HG03025 (cell line): ENCODE measurements around the gene TDRKH.
"Not testable (repeated sequence)": the region's sequence is repeated elsewhere in the genome, so short reads cannot be mapped to it uniquely, and the experiment has no call there.

Experiments used
- ATAC-seq: cut with Tn5 transposase; IDR thresholded peaks from one replicate; pipeline ENCODE4 v1.9.1; 2021; ENCODE audit warnings: mild to moderate bottlenecking, moderate library complexity; ENCODE audit not compliant: unreplicated experiment, low FRiP score

TDRKH gene

DNA sequence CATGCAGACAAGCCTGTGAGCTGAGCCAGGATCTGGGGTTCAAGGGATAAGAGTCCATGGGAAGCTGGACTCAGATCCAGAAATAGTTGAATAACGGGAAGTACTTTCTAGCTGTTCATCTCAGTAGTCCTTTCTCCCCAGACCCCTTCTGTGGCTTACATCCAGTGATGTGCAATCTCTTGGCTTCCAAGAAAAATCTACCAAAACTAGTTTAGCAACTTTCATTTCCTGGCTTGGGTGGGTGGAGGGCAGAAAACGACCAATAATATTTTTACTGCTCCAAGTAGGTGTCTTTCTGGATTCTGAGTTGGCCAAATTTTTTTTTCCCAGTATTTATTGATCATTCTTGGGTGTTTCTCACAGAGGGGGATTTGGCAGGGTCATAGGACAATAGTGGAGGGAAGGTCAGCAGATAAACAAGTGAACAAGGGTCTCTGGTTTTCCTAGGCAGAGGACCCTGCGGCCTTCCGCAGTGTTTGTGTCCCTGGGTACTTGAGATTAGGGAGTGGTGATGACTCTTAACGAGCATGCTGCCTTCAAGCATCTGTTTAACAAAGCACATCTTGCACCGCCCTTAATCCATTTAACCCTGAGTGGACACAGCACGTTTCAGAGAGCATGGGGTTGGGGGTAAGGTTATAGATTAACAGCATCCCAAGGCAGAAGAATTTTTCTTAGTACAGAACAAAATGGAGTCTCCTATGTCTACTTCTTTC is 21.8 kb downstream of the TDRKH start:
- ATAC-seq, result not testable (repeated sequence)

DNA sequence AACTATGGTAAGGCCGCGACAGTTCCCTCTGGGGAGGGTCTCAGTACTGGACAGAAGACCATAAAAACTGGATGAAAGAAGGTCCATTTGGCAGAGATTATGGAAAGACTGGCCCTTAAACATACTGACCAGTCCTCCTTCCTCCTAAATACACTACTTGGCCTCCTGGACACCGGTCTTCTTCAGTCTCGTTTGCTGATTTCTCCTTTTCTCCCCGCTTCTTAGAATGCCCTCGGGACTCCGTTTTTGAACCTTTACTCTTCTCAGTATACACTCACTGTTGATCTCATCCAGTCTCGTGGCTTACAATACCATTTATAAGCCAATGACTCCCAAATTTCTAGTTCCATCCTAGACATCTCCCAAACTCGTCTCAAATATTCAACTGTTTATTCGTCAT is 26.3 kb downstream of the TDRKH start:
- ATAC-seq, result no peak

DNA sequence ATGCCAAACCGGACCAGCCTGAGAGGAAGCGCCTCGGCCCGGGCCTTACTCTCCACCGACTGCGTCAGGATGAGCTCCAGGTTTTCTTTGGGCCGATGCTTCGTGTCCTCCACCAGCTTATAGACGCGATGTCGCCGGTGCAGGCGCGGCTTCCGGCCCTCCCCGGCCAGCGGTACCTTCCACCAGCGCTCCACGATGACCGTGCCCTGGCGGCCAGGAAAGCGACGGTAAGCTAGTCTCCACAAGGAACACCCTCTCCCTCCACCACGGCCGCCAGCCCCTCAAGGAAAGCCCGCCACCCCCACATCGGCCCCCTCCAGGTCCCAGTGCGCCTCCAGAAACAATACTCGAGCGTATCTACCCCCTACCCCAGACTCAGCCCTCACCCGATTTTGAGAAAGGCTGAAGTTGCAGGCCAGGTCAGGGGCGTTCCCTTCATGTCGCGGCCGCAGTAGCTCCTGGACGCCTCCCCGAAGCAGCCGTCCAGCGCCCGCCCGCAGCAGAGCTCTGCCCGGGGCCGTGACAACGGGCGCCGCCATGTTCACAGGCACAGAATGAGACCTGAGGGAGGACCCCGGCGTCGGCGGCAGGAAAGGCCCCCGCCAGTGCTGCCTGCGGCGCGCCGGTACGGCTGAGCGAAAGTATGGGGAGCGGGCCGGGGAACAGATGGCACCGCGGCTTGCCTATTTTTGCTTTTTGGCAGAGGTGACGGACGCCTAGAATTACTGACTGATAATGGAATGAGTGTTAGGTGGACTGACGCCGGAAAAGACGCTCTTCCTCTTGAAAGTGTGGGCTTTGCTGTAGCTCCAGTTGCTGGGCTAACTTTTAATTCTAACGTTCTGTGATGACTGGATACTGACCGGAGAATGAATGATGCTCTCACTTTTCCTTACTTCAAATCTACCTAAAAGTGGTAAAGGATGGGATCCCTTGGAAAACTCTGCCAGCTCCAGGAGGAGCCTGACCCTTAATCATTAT is 27.1 kb downstream of the TDRKH start, which contains the start of gene MRPL9:
MRPL9 (minus strand) TSS at position 556 of the 981 bp plus-strand sequence; CDS start at position 539, 17 bp downstream.
- no peak for ATAC-seq

GRCh38 chr1:151760597-151761385 is 29.5 kb downstream of the TDRKH start:
- ATAC-seq, result no peak

DNA sequence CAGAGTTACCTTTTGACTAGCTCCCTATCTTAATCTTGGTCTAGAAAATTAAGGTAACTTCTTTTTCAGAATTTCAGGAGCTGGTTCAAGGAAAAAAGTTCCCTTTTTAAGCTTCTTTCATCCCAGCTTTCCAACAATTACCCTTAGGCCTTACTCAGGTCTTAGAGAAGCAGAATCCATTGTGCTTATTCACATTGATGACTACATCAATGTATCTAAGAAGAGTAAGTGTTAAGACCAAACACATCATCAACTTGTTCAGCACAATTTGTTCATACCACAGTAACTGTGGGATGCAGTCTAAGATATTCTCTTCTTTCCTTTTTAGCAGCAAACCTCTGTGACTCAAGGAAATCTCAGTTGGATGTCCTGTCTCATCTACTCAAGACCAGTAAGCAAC is 31.1 kb downstream of the TDRKH start:
- no peak for ATAC-seq

DNA sequence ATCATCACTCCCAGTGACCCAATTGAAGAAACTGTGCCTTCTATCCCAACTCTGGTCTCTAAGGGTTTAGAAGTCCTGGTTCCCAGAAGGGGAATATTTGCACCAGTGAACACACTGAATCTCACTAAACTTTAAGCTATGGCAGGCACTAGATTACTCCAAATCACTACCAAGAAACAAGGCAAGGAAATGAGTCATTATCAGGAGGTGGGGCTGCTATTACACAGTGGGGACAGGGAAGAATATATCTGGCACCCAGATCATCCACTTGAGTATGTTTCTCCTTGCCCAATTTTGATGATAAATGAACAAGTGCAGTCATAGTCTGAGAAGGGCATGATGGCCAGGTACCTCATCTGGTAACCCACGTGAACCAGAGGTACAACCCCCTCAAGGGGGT is 34.0 kb downstream of the TDRKH start:
- ATAC-seq, result no peak

- ATAC-seq, result no peak
These were observed 48.8 kb downstream of the TDRKH start for GRCh38 chr1:151741516-151741915.

GRCh38 chr1:151739590-151740355 is 50.5 kb downstream of the TDRKH start:
- no peak for ATAC-seq

- no peak for ATAC-seq
These were observed 52.8 kb downstream of the TDRKH start for GRCh38 chr1:151737479-151737878.

DNA sequence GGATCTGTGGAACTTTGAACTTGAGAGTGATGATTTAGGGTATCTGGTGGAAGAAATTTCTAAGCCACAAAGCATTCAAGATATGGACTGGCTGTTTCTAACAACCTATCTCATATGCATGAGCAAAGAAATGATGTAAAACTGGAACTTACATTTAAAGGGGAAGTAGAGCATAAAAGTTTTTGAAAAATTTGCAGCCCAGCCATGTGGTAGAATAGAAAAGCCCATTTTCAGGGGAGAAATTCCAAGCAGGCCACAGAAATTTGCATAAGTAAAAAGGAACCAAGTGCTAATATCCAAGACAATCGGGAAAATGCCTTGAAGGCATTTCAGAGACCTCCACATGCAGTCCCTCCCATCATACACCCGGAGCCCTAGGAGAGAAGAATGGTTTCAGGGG is 53.3 kb downstream of the TDRKH start:
- ATAC-seq, result no peak

DNA sequence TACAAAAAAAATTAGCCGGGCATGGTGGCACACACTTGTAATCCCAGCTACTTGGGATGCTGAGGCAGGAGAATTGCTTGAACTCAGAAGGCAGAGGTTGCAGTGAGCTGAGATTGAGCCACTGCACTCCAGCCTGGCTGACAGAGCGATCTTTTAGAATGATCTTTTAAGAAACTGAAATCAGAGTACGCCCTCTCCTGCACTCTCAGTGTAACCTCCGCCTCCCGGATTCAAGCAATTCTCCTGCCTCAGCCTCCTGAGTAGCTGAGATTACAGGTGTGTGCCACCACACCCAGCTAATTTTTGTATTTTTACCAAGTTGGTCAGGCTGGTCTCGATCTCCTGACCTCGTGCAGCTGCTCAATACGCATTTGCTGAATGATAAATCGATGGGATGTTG is 56.3 kb downstream of the TDRKH start:
- ATAC-seq, result not testable (repeated sequence)

- ATAC-seq, result no peak
These were observed 57.2 kb downstream of the TDRKH start for GRCh38 chr1:151733126-151733525.

DNA sequence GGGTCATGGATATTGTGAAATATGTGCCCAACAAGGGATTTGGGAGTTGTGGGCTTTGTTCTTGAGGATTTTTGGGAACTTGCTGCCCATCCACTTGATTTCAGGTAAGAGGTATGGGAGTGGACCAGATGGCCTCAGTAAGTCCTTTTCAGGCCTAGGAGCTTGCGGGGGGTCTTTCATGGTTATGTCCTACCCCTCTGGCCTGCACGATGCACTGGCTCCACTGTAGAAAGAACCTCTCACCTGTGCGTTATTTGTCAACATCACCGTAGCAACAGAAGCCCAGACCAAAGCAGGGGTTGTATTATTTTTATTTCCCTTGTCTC is 60.4 kb downstream of the TDRKH start:
- no peak for ATAC-seq

DNA sequence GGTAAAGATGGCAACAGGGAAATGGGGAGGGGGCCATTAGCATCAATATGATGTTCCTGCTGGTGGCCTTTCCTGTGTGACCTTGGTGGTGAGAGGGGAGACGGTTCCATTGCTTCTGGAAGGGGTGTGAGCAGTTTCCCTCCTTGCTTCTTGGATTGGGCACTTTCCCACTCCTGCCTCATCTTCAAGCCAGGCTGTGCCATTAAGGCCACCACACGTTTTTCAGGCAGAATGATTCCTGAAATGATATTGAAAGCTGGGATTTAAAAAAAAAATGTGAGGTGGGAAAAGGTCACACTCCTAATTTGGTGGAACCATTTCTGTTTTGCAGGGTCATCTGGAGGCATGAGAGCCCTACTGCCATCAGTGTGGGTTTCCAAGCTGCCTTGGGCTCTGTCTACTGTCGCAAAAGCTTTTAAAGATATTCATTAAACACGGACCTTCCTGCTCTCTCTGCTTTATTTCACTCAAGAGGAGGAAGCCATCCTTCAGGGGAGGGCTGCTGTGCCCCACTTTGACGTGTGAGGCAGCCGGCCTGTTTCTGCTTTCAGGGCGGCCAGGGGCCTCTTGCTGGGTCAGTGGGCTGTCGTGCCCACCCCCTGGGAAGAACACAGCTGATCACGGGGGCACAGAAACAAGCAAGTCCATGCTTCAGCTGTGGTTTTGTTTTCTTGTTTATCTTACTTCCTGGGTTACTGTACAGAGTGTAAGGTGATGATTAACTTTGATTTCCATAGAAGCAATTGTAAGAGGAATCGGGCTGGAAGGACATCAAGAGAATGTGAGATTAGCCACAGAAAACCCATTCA is 60.9 kb downstream of the TDRKH start:
- no peak for ATAC-seq

- ATAC-seq, result no peak
These were observed 61.9 kb downstream of the TDRKH start for GRCh38 chr1:151728151-151729054.

- ATAC-seq, result no peak
These were observed 66.5 kb downstream of the TDRKH start for GRCh38 chr1:151723726-151724370.
